Subcutaneous abdominal adipose tissue (tissue), 5 donors: ENCODE measurements around the gene TAS2R60.

Source experiments
- H3K27ac ChIP-seq: one replicate; pipeline ENCODE4 v1.7.0; 2013; ENCODE audit warnings: low read depth, mild to moderate bottlenecking, inconsistent platforms, low read length, moderate library complexity
- H3K27me3 ChIP-seq, 5 donors: one replicate each; pipeline ENCODE4 v1.7.0; 2013; ENCODE audit warnings: low read length in 5 of 5, inconsistent platforms in 1 of 5; ENCODE audit not compliant: control insufficient read depth in 5 of 5, insufficient read depth in 4 of 5
- H3K36me3 ChIP-seq, 5 donors: one replicate each; pipeline ENCODE4 v1.7.0; 2013; ENCODE audit warnings: low read length in 5 of 5; ENCODE audit not compliant: control insufficient read depth in 5 of 5, insufficient read depth in 5 of 5
- H3K4me1 ChIP-seq, 5 donors: one replicate each; pipeline ENCODE4 v1.7.0; 2013; ENCODE audit warnings: low read length in 5 of 5, mild to moderate bottlenecking in 3 of 5, moderate library complexity in 1 of 5; ENCODE audit not compliant: control insufficient read depth in 5 of 5, insufficient read depth in 5 of 5
- H3K4me3 ChIP-seq, 5 donors: one replicate each; pipeline ENCODE4 v1.7.0; 2013; ENCODE audit warnings: low read length in 5 of 5, low read depth in 1 of 5
- H3K9ac ChIP-seq, 5 donors: one replicate each; pipeline ENCODE4 v1.7.0; 2013; ENCODE audit warnings: low read length in 5 of 5, mild to moderate bottlenecking in 4 of 5, moderate library complexity in 3 of 5
- H3K9me3 ChIP-seq, 5 donors: one replicate each; pipeline ENCODE4 v1.7.0; 2013; ENCODE audit warnings: low read length in 5 of 5; ENCODE audit not compliant: control insufficient read depth in 5 of 5
- donor health status: healthy.
- donor health status: healthy.
- donor health status: healthy.
- donor health status: healthy.
- donor health status: healthy.

TAS2R60 gene

DNA sequence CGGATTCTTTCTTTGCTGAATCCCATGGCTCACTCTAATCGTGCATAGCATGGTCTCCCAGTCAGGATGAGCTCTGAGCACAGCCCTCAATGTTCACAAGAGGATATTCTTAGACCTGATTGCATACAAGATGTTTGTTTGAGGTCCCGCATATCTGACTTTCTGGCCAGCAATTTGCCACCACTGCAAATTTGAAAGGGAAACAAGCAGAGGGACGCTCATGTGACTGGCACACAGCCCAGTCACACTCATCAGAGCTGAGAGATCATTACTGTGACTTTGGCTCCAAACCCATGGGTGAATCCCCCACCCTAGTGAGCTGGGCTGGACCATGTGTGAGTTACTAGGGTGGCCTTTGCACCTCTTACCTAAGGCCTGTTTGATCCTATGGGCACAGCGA, 44.3 kb downstream of the TAS2R60 start:
- peak overlapping the region in 1 of 5 donors; percentile 30 for H3K4me3 ChIP-seq
- peaks cover 3 to 30% (median 13%) of the 10 kb centered on the region in 5 donors for H3K4me1 ChIP-seq
- no peak overlapping the region for H3K9ac ChIP-seq
- H3K27me3 ChIP-seq = no peaks in the 10 kb centered on the region
- H3K36me3 ChIP-seq = no peaks in the 10 kb centered on the region
- no peaks in the 10 kb centered on the region for H3K9me3 ChIP-seq
- peak overlapping the region; percentile 55 for H3K27ac ChIP-seq

DNA sequence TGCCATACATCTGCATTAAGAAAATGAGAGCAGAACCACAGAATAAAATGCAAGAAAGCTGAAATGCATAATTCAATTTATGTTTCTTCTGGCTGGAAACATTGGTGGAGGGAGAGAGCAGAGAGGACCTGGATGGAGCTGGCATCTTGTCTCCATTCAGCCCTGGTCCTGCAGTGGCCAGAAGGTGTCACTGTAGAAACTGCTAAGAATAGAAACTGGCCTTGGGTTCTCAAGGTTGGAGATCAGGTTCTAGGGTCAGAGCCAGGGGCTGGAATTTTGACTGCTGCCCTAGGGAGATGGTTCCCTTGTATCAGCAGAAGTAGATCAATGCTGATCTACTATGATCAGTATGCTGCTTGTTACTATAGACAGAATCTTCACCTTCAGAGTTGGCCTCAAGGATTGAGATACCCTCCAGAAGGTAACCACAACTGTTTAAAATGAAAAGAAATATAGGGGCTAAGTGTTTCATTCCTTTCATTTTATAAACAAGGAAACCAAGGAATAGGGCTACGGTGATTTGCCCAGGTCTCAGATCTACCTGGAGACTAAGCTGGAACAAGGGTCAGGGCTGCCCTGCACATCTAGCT, 47.6 kb downstream of the TAS2R60 start:
- Histone ChIP-seq H3K9me3 (no peaks in the 10 kb centered on the region), H3K27me3 (no peaks in the 10 kb centered on the region), H3K4me1 (peaks cover 3 to 34% (median 13%) of the 10 kb centered on the region in 5 donors), H3K4me3 (no peak overlapping the region), H3K9ac (no peak overlapping the region), H3K36me3 (no peaks in the 10 kb centered on the region), H3K27ac (no peak overlapping the region)

DNA sequence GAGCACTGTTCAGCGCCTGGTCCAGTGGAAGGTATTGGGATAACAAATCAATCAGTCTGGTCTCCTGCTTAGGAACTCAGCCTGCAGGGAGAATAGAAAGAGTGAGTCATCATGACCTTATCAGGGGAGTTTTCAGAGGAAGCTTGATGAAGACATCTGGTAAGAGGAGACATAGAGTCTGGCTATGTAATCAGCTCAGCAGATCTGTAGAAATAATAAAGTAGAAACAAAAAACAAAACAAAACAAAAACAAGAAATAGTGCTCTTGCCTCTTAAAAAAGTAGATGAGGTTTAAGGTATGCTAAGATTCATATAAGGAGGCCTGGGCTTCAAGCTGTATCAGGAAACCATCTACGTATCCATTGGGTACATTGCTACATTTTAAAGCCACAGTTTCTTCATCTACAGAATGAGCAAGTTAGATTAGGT, 48.8 kb downstream of the TAS2R60 start:
- H3K27ac ChIP-seq = peak overlapping the region; percentile 3
- no peaks in the 10 kb centered on the region for H3K9me3 ChIP-seq
- H3K9ac ChIP-seq = no peak overlapping the region
- H3K27me3 ChIP-seq = no peaks in the 10 kb centered on the region
- peaks cover 3 to 31% (median 13%) of the 10 kb centered on the region in 5 donors for H3K4me1 ChIP-seq
- no peak overlapping the region for H3K4me3 ChIP-seq
- H3K36me3 ChIP-seq = no peaks in the 10 kb centered on the region

DNA sequence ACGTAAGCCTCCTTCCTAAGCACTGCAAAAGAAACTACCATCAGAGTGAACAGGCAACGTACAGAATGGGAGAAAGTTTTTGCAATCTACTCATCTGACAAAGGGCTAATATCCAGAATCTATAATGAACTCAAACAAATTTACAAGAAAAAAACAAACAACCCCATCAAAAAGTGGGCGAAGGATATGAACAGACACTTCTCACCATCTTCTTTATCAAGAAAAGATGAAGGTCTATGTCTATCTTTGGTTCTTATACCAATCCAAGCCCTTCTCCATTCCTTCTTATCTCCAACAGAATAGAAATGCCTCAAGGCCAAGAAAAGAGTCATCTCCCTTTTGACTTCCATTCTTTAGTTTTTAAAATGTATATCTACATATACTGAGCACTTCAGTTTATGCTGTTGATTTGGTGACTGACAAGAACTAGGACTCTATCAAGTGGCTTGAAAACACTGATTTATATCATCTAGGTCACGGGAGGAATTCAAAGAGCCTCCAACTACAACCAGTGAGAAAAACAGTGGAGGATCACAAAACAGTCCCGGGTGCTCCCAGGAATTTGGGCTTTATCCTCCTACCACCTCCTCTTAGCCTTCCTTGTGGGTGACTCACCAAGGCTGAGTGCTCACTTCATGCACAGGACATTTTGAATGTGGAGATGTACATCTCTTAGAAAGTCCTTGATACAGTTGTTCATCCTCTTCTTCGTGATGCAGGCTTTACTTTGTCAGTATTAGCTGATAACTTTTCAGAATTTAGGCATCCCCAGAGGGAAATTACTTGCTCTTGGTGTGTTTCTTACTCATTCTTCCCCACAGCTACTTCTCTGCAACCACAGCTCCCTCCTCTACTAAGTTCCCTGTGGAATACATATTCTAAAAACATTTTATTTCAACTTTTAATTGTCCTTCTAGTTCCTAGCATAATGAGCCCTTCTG, 49.8 kb downstream of the TAS2R60 start:
- H3K9ac ChIP-seq = no peak overlapping the region
- no peaks in the 10 kb centered on the region for H3K27me3 ChIP-seq
- no peaks in the 10 kb centered on the region for H3K36me3 ChIP-seq
- H3K27ac ChIP-seq = no peak overlapping the region
- H3K4me3 ChIP-seq = no peak overlapping the region
- peaks cover 0 to 35% (median 10%) of the 10 kb centered on the region in 5 donors for H3K4me1 ChIP-seq
- H3K9me3 ChIP-seq = no peaks in the 10 kb centered on the region

DNA sequence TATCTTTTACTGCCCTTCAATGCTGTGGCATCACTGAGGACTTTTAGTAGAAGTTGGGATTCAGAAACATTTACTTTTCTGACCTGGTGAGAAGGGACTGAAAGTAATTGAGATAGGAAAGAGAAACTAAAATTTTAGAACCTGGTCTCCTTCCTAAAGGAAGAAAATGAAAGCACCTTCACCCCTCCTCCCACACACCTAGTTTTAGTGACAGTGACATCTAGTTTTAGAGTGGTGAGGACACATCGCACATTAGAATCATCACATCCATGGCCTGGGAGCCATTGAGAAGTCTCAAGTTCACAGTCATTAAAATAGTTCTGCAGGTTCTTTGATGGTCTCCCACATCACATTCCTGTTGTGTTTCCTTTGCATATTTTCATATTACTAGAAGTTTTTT, 50.5 kb downstream of the TAS2R60 start:
- Histone ChIP-seq H3K36me3 (no peaks in the 10 kb centered on the region), H3K9ac (no peak overlapping the region), H3K27me3 (no peaks in the 10 kb centered on the region), H3K27ac (no peak overlapping the region), H3K4me1 (peaks cover 0 to 40% (median 14%) of the 10 kb centered on the region in 5 donors), H3K4me3 (no peak overlapping the region), H3K9me3 (no peaks in the 10 kb centered on the region)
